Stimulated activated CD8-positive, alpha-beta memory T cell treated with anti-CD3 and anti-CD28 coated beads, Interleukin-4, amount 100 ng/mL, for 4 hours (primary cell): ENCODE measurements around the gene AGAP1.

Source experiments
- DNase-seq, 2 donors: peaks; one replicate each; pipeline ENCODE4 v3.0.0-alpha.2; 2020; ENCODE audit warnings: low read depth in 2 of 2, low spot score in 1 of 2

AGAP1 gene

GRCh38 chr2:235789552-235789951 is 295.7 kb downstream of the AGAP1 start:
- DNase-seq, result no peak

- DNase-seq, result no peak
These were observed 299.4 kb downstream of the AGAP1 start for GRCh38 chr2:235793163-235793752.

DNA sequence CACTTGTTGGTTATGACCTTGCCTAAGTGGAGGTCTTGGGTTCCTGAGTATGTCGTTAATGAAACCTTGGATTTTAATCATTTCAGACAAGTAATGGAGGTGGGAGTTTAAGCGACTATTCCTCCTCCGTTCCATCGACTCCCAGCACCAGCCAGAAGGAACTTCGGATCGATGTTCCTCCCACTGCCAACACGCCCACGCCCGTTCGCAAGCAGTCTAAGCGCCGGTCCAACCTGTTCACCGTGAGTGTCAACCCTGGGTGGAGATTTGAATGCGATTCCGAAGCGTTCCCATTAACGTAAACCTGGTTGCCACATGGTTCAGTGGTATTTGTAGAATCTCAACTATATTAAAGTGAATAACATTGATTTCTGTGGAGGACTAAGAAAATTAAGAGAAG is 305.4 kb downstream of the AGAP1 start:
- no peak for DNase-seq

DNA sequence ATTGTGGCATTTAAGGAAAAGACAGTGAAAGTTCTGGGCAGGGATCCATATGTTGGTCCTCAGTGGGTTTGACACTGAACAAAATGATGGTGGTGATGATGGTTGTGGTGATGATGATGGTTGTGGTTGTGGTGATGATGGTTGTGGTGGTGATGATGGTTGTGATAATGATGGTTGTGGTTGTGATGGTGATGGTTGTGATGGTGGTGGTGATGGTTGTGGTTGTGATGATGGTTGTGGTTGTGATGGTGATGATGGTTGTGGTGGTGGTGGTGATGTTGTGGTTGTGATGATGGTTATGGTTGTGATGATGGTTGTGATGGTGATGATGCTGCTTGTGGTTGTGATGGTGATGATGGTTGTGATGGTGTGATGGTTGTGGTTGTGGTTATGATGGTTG is 308.7 kb downstream of the AGAP1 start:
- no peak for DNase-seq

DNA sequence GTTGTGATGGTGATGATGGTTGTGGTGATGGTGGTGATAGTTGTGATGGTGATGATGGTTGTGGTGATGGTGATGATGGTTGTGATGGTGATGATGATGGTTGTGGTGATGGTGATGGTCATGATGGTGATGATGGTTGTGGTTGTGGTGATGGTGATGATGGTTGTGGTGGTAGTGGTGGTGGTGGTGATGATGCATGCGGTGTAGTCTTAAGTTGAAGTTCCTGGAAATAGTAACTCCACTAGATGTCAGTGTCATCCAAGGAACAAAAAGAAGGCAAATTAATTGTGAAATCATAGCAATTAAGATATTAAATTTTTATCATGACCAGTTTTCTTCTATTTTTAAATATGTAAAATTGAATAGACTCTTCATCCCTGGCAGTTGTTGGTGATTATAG is 309.2 kb downstream of the AGAP1 start:
- DNase-seq, result no peak

DNA sequence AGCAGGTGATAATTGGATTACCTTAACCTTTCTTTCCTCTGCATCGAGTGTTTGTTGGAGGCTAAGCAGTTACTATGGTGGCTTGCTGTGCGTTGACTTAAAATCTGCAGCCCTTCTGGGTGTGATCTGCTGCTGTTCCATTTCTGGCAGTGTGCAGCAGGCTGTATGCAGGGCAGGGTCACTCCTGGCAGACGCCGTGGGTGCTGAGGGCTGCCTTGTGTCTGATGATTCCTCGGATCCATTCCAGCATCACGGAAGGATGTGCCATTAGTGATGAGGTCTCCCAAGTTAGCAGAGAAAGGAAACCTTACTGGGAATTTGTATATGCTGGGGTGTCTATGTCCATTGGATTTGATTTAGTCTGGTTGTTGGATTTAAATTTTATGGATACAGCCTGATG is 310.8 kb downstream of the AGAP1 start:
- DNase-seq, result no peak

DNA sequence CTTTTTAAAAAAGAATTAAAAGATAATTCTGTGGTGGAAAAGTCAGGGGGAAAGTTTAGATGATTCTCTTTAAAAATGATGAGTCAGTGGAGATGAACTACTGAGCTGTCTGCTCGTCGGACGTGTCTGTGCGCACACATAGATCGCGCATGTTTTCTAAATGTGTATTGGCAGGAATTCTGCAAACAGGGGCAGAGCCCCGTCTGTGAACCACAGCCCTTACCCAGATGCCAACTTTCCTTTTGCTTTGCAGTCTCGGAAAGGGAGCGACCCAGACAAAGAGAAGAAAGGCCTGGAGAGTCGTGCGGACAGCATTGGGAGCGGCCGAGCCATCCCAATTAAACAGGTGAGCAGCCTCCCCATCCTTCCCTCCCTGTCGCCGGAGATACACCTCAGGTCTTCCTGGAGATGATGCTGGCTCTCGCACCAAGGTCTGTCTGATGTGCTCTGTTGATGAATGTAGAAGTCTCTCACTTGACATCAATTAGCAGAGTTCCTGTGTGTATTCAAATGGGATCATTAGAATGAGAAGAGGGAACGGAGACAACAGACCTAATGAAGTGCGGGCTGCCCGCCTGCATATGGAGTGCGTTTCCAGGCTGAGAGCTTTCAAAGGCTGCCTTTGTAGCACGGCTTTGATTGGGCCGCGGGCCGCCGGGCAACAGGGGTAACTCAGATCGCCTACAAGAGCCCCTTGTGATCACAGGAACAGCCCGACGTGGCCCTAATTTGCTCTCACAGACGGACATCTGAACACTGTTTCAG is 313.3 kb downstream of the AGAP1 start:
- no peak for DNase-seq

GRCh38 chr2:235808366-235808765 is 314.5 kb downstream of the AGAP1 start:
- DNase-seq, result no peak

- no peak for DNase-seq
These were observed 316.4 kb downstream of the AGAP1 start for GRCh38 chr2:235810252-235810651.

DNA sequence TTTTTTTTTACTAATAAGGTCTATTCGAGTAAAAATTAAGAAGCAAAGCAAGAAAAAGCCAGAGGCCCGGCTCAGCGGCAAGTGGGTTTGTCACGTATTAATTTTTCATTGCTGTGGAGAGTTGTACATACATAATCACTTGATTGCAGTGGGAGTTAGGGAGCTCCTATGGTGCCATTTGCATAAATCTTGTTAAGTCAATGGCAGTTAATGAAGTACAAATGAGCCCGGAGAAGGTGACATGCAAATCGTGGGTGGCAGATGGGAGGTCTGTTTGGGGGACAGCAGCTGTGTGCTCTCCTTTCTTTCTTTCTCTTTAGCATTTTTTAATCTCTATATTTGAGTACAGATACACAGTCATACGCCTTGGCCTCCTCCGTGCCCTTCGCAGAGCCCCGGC is 317.0 kb downstream of the AGAP1 start:
- DNase-seq, result no peak

GRCh38 chr2:235811446-235812184 is 317.8 kb downstream of the AGAP1 start:
- DNase-seq, result no peak

DNA sequence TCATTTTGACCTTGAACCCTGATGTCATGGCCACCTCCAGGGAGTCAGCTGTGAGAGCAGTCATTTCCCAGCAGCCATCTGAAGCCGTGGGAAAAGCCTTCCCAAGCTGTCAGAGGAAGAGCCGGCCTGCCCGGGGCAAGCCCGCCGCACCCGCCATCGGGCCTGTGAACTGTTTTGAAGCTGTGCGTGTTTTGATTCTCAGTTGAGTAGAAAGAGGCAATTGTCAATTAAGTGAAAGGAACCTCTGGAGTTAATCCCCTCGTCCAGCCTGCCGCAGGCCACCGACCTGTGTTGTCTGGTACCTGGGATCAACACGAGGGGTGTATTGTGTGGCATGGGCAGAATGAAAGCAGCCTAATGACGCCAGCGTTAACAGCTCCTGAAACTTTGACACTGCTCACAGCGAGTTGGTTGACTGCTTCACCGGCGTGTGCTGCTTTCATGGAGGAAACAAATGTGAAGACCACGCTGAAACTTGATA is 318.4 kb downstream of the AGAP1 start:
- DNase-seq, result no peak

DNA sequence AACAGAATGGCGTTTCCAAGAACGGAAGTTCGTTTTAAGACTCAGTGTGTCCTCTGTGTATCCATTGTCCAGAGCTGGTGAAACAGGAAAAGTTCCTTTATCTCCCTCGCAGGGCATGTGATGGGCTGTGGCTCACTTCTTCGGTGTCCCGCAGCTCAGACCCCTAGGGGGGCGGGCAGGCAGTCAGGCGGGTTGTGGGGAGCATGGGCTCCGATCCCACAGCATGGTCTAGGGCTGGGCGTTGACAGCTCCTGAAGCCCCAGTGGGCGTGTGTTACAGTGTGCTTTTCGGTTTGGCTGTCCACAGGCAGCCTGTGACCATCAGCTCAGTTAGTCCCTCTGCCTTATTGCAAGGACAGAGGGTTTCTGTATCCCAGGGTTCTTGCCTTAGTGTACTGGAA is 319.6 kb downstream of the AGAP1 start:
- DNase-seq, result no peak

GRCh38 chr2:235820571-235820970 is 326.7 kb downstream of the AGAP1 start:
- no peak for DNase-seq

GRCh38 chr2:235824331-235824730 is 330.5 kb downstream of the AGAP1 start:
- no peak for DNase-seq

GRCh38 chr2:235825946-235826345 is 332.1 kb downstream of the AGAP1 start:
- DNase-seq, result no peak

DNA sequence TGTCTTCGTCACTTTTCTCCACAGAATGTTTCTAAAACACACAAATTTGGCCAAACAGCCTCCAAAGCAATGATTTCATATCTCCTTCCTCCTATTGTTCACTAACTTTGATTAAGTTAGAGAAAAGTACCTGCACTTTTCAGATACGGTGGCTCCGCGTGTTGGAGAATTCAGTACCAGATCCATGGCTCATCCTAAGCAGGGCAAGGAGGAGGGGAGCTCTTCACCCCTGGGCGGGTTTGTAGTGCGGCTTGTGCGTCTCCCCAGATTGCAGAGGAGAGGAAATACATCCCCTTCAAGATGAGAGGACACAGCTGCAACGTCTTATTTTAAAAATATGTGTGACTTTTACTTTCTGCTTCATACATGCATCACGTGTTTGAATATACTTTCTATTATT is 333.0 kb downstream of the AGAP1 start:
- DNase-seq, result no peak

- no peak for DNase-seq
These were observed 333.7 kb downstream of the AGAP1 start for GRCh38 chr2:235827585-235827992.

DNA sequence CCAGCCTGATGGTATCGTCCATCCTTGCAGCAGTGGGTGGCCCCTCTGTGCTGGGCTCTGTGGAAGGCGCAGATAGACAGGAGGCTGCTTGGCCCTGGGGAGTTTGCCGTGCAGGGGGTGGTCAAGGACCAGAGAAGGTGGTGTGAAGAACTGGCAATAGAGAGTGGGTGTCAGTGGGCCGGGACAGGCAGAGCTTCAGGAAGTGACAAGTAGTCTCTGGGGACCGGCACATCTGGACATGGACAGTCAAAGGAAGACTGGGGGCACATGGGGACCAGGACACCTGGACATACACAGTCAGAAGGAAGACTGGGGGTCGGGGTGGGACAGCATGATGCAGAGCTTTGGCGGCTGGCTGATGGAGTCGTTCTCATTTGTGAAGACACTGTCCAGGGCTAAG is 335.9 kb downstream of the AGAP1 start:
- no peak for DNase-seq

- DNase-seq, result no peak
These were observed 337.9 kb downstream of the AGAP1 start for GRCh38 chr2:235831755-235832154.

GRCh38 chr2:235832941-235833340 is 339.1 kb downstream of the AGAP1 start:
- DNase-seq, result no peak

DNA sequence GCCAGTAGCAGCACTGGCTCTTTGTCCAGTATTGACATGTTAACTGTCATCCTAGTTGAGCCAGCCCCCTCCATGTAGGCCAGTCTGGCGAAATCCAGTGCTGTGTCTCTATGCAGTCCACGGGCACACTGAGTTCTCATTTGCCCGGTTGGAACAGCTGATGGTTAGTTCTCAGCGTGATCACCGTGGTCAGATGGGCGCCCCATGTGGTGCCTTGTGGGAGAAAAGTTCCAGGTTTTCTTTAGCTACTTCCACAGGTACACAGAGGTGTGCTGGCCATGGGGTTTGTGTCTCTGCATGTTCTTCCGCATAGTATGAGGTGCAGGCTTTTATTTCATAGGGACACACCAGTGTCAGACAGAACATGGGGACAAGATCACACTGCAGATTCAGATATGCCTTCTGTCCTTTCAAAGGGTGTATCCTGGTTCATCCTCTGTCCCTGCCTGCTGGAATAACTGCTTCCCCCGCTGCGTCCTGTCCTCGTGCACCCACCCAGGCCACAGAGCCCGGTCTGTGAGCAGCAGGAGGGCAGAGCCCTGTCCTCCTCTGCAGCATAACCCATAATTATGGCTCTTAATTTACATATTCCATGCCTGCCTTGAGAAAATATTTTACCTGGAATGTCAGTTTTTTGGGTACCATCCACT is 340.3 kb downstream of the AGAP1 start:
- DNase-seq, result no peak
